HG03060 (cell line): ENCODE measurements around the gene ROR2.

Experiments
- ATAC-seq: cut with Tn5 transposase; IDR thresholded peaks from one replicate; pipeline ENCODE4 v1.9.1; 2021; ENCODE audit warnings: low read depth, moderate number of reproducible peaks; ENCODE audit not compliant: unreplicated experiment

Gene ROR2

GRCh38 chr9:91949392-91949945, 559 bp downstream of the ROR2 start:
- no peak for ATAC-seq

DNA sequence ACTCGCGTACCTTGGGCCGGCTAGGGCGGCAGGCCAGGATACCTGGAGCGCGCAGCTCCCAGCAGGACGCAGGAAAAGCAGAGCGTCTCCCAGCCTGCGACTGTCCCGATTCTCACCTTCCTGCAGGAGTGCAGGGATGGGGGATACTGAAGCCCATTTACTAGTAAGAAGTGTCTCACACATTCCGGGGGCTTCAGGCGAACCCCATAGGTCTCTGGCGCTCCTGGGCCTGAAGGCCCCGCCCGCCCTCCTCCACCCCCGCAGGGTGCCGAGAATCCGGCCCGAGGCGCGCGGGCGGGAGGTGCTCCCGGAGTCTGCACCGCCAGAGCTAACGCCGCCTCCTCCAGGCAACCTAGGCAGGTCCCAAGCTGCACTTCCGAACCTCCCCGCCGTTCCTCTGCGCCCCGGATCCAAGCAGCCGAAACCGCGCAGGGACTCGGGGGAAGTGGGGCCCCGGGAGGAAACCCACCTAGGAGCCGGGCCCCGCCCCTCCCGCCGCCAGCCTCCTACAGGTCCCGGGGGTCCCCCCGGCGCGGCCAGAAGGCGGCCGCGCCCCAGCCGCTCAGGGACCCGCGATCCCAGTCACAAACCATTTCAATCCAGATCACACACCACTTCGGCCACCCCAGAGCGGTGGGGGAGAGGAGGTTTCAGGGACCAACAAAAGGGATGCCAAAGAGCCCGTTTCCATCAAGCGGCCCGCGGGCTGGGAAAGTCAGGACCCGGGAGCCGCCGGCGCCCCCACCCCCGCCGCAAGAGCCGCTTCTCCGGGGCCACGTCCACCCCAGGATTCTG, 1.2 kb downstream of the ROR2 start:
- no peak for ATAC-seq

DNA sequence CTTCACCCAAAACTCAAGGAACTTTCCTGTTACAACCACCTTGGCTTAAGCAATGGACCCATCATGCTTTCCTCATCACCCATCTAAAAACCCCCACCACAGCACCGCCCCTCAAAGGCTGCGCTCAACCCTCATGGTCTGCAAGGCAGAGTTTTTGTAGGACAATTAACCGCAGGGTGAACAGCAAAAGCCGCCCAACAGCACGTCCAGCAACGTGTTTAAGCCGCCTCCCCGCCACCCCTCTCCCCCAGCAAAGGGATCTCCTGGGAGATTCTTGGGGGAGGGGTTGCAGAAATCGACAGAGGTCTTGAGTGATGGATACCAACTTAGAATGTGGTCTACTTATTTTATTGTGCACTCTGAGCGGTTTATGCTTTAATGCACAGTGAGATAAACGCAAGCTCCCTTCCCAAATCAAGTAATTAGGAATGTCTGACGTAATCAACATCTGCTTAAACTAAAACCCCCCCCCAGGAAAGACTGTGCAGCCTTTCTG, 1.9 kb downstream of the ROR2 start:
- no peak for ATAC-seq

DNA sequence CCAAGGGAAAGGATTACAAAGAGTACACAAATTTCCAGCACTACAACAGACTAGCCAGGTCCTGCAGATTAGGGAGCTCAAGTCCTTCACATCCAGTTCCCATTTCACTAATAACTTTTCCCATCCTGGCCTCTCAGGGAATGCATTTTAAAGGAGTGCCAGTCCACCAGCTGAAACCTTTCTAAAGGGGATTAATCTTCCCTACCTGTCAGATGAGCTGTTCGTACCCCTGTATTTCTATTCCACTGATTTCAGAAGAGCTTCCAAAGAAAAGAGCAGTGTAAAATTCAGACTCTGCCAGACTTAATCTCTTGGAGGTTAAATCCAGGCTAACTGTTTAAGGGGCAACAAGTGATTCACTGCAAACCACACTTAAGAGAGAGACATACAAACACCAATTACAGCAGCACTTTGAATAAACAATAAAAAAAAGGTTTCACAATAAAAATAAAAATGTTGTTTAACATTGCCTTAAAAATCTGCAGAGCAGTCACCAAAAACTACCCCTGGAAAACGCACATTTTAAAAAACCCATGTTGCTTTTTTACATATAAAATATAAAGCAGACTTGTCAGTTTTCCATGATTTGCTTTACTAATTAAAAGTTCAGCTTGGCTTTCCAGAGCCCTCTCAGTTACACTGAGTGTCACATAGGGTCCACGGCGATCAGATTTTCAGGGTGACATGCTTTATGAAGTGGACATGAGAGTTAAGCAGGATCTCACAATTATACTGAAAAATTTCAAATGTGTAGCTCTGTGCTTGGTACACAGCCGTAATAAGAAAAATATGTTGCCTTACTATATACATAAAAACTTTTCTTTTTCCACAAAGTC, 3.2 kb downstream of the ROR2 start:
- no peak for ATAC-seq

- ATAC-seq = no peak
These were observed 3.8 kb downstream of the ROR2 start for GRCh38 chr9:91946196-91946595.

DNA sequence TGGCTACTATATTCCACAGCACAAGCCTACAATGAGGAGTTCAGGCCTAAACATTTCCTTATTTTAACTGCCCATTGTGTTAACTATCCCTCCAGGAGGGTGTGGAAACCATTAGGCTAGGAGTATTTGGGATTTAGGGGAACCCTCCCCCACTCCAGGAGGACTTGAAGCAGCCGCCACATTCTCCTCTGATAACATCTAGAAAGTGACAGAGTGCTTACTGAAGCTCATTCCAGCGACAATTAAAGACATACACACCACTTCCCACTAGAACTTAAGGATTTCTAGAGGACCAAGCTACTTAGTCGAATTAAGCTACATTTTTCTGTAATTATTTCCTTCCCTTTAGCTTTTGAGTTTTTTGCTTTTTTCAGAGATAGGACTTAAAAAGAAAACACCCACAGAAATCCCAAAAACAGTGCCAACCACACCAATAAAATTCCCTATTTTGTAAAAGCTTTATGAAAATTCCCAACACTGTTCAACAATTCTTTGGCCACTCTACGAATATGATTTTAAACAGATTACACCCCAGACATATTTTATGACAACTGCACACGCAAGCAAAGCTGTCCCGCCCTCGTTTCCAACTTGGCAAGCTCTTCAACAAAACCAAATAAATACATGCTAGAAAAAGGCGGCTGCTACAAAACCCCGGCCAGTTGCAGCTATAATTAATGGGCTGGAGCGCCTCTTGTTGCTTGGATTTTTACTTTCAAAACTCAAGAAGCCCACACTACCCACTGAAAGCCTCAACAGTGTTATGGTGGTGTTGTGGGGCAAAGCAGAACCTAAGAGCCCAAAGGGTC, 4.5 kb downstream of the ROR2 start:
- no peak for ATAC-seq

- no peak for ATAC-seq
These were observed 5.3 kb downstream of the ROR2 start for GRCh38 chr9:91944711-91945110.

DNA sequence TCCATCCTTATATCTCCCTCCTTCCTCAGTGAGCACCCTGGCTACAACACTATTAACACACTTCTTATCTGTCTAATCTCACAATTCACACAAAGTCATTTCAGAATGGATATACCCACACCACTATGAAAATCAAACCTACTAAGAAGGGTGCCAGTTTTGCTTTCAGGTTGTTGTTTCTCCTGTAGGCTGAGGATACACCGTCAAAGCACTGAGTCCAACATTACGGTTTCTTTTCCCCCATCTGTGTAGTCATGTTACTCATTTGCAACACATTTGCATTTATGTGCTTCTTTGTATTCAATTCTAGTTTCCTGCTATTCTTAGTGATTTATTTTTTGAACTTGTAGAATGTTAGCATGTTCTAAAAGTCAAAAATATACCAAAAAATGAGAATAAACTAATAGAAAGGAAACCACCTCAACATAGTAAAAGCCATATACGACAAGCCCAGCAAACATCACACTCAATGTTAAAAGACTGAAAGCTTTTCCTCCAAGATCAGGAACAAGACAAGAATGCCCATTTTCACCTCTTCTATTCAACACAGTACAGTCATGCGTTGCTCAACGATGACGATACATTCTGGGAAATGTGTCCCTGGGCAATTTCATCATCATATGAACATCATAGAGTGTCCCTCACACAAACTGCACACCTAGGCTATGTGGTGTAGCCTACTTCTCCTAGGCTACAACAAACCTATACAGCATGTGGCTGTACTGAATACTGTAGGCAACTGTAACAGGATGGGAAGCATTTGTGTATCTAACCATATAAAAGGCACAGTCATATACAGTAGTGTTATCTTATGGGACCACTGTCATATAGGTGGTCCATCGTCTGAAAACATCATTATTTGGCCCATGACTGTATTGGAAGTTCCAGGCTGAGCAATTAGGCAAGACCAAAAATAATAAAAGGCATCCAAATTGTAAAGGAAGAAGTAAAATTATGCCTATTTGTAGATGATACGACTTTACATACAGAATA, 6.3 kb downstream of the ROR2 start:
- no peak for ATAC-seq

DNA sequence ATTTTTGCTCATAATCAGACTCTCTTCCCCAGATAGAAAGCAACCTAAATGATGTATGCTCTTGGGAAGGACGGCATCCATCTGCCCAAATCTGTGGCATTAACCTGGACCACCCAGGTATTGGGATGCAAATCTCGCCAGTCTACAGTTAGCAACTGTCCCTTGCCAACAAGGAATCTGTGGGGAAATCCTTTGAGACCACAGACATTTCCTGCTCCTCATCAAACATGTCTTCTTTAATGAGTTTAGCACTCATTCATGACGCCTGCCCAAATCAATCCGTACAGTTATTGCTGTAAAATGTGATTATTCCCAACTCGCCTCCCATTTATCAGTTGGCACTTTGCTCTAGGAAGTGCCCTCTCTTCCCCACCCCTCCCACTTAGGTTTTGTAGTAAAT, 7.8 kb downstream of the ROR2 start:
- no peak for ATAC-seq

GRCh38 chr9:91939978-91940377, 10.1 kb downstream of the ROR2 start:
- no peak for ATAC-seq

DNA sequence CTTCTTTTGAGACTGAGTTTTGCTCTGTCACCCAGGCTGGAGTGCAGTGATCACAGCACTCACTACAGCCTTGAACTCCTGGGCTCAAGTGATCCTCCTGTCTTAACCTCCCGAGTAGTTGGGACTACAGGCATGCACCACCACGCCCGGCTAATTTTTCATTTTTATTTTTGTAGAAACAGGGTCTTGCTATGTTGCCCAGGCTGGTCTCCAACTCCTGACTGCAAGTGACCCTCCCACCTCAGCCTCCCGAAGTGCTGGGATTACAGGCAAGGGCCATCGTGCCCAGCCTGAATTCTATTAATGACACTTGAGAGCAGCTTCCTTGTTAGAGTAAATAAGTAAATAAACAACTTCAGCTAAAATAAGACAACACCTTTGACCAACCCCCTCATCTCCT, 12.3 kb downstream of the ROR2 start:
- no peak for ATAC-seq

GRCh38 chr9:91937056-91937455, 13.0 kb downstream of the ROR2 start:
- ATAC-seq = no peak

GRCh38 chr9:91935805-91936514, 14.1 kb downstream of the ROR2 start:
- no peak for ATAC-seq

GRCh38 chr9:91935066-91935749, 14.8 kb downstream of the ROR2 start:
- no peak for ATAC-seq

DNA sequence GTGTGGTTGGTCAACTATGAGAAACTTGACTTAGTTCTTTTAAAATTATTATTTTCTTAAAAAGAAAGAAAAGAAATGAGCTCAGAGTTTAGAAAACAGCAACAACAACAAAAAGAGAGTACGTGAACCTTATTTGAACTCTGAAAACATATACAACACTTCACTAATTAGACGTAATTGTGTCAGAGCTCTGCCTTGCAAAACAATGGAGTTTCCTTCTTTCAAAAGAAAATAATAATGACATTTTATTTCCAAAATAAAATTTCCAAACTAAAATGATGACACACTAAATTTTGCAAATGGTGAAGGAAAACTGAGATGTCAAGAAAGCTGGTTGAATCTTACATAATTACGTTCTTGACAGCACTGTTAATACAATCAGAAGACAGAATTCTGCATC, 15.4 kb downstream of the ROR2 start:
- no peak for ATAC-seq

GRCh38 chr9:91933556-91934352, 16.3 kb downstream of the ROR2 start:
- ATAC-seq = no peak

DNA sequence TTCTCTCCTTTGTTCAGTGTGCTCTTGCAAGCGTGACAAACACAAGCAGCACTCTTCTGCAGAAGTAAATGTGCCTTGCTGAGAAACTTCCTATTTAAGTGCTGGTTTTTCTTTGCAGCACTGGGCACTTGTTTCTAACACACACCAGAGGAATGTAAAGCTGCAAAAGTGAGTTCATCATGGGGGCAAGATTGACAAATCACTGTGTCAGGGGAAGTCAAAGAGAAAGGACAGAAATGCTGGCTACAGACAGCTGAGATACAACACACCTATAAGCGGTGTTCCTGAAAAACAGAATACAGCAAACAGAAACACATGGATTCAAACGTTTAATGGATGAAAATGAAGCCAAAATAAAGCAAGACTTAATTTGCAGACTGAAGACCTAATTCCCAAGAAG, 19.6 kb downstream of the ROR2 start:
- no peak for ATAC-seq
